Thyroid gland (tissue), 4 donors: ENCODE results near the gene RNF10. TPM values are rescaled to one million over a fixed set of nuclear protein-coding genes. Genes with fewer than 3 reads are reported as not detected.

Experiments used
- DNase-seq, 2 donors: peaks; one replicate each; pipeline ENCODE4 v3.0.0-alpha.2; 2019
- H3K27ac ChIP-seq, 3 donors: fragments of 200-600 bp; sonication (generic); 1 replicate in 2 of 3; 2 replicates in 1 of 3; pipeline ENCODE4 v1.5.1; 2016 to 2019; ENCODE audit warnings: mild to moderate bottlenecking in 1 of 3, moderate library complexity in 1 of 3
- H3K27me3 ChIP-seq: fragments of 200-600 bp; sonication (generic); one replicate; pipeline ENCODE4 v1.5.1; 2019
- H3K36me3 ChIP-seq, 2 donors: fragments of 200-600 bp; sonication (generic); one replicate each; pipeline ENCODE4 v1.5.1; 2016 to 2019
- H3K4me1 ChIP-seq, 2 donors: fragments of 200-600 bp; sonication (generic); one replicate each; pipeline ENCODE4 v1.5.1; 2017 to 2019
- H3K4me3 ChIP-seq, 3 donors: fragments of 200-600 bp; sonication (generic); replicated peaks in 1 of 3; 1 replicate in 2 of 3; 2 replicates in 1 of 3; pipeline ENCODE4 v1.5.1; 2016; ENCODE audit warnings: mild to moderate bottlenecking in 1 of 3
- H3K9me3 ChIP-seq: fragments of 200-600 bp; sonication (generic); one replicate; pipeline ENCODE4 v1.5.1; 2017
- CTCF ChIP-seq, 6 experiments: fragments of 200-600 bp in 3 of 6; fragments of 450-650 bp in 3 of 6; sonication (generic) in 3 of 6; IDR thresholded peaks; one replicate each; pipeline ENCODE4 v1.5.1; 2016 to 2019; ENCODE audit warnings: antibody characterized with exemption in 6 of 6, mild to moderate bottlenecking in 2 of 6, inconsistent platforms in 1 of 6, moderate library complexity in 1 of 6
- POLR2A ChIP-seq, 2 donors: fragments of 450-650 bp; IDR thresholded peaks; one replicate each; pipeline ENCODE4 v1.6.1; 2017; ENCODE audit warnings: antibody characterized with exemption in 2 of 2, mild to moderate bottlenecking in 2 of 2, moderate library complexity in 1 of 2
- WGBS, 2 donors: methylation state at CpG; one replicate each; pipeline ENCODE4 v1.1.5; 2017; 5-methylcytosine and 5-hydroxymethylcytosine counted together
- intact Hi-C: fragments of 100-400 bp; cut with DNase I; formaldehyde crosslinking; loops from one replicate; pipeline ENCODE4 v1.15.1; 2023
- small RNA-seq: library from RNA; depleted of rRNA; stranded (forward); fragments of <200 nt; gene quantifications from one replicate; pipeline ENCODE3, GENCODE V24; 2016
- total RNA-seq, 4 donors: library from RNA; depleted of rRNA; stranded (reverse); fragments of >200 nt; gene quantifications; one replicate each; pipeline ENCODE4 v1.2.3, GENCODE V29; 2016

The RNF10 gene
- total RNA-seq, 4 donors from 2014 or later: 62.5 to 159 (median 127) TPM

- intact Hi-C loops: no loop called here
- Histone ChIP-seq H3K4me3 (no peak overlapping the region), H3K9me3 (no peaks in the 10 kb centered on the region), H3K27ac (no peak overlapping the region), H3K4me1 (no peaks in the 10 kb centered on the region), H3K27me3 (no peaks in the 10 kb centered on the region), H3K36me3 (no peaks in the 10 kb centered on the region)
- 31 to 35% methylated on average over 8 of the region's 8 CpGs for WGBS, 2 donors
- TF ChIP-seq CTCF (IDR thresholded peaks at IDR 0.05) (no peak), POLR2A (IDR thresholded peaks at IDR 0.05) (no peak)
- no peak for DNase-seq
Measured at GRCh38 chr12:120618954-120619615, 84.9 kb downstream of the RNF10 start.

- intact Hi-C loops: no loop called here
- no peak overlapping the region for H3K4me3 ChIP-seq
- DNase-seq: no peak
Measured at GRCh38 chr12:120620624-120621023, 86.5 kb downstream of the RNF10 start.

GRCh38 chr12:120625557-120626419, 91.6 kb downstream of the RNF10 start:
- peak in 1 of 2 donors; percentile 36 for DNase-seq
- Histone ChIP-seq H3K4me3 (no peak overlapping the region), H3K27ac (no peak overlapping the region), H3K4me1 (no peaks in the 10 kb centered on the region), H3K9me3 (no peaks in the 10 kb centered on the region), H3K27me3 (no peaks in the 10 kb centered on the region), H3K36me3 (no peaks in the 10 kb centered on the region)
- intact Hi-C loops: no loop called here
- WGBS, 2 donors: 71 to 74% methylated on average over 21 to 26 of the region's 26 CpGs
- TF ChIP-seq POLR2A (IDR thresholded peaks at IDR 0.05): no peak
- no peak for TF ChIP-seq CTCF (IDR thresholded peaks at IDR 0.05)

More at GRCh38 chr12:120620624-120621023, 86.5 kb downstream of the RNF10 start:
- no peak overlapping the region for H3K27ac ChIP-seq
- WGBS, 2 donors: 92 to 93% methylated on average over 1 to 2 of the region's 2 CpGs
- no peak for TF ChIP-seq POLR2A (IDR thresholded peaks at IDR 0.05)
- TF ChIP-seq CTCF (IDR thresholded peaks at IDR 0.05): no peak
- H3K27me3 ChIP-seq: no peaks in the 10 kb centered on the region
- H3K36me3 ChIP-seq: no peaks in the 10 kb centered on the region
- no peaks in the 10 kb centered on the region for H3K9me3 ChIP-seq
- H3K4me1 ChIP-seq: no peaks in the 10 kb centered on the region

Small RNAs within 50 kb of the gene (small RNA-seq; reads per million reads assigned to genes)
- gene RF00019: not detected

Other genes with a start within 250 kb of the RNF10 start
- under 1 TPM; under 0.01 TPM for gene RNU4-2, start 242.5 kb upstream of the RNF10 start, total RNA-seq
- under 1 TPM; under 0.01 TPM for gene RNU4-1, start 241.1 kb upstream of the RNF10 start, total RNA-seq
- gene SIRT4, start 232.0 kb upstream of the RNF10 start, total RNA-seq: 1 to 10 TPM in 3 of 4 donors, not detected in 1; 3.1 to 6.5 (median 3.8) TPM
- gene PLA2G1B, start 206.6 kb upstream of the RNF10 start, total RNA-seq: not detected
- 1 to 10 TPM in 1 of 4 donors, under 1 TPM in 1, not detected in 2; 0.33 to 1.6 TPM for gene MSI1, start 165.2 kb upstream of the RNF10 start, total RNA-seq
- gene COX6A1, start 96.2 kb upstream of the RNF10 start, total RNA-seq: 1,000 to 10,000 TPM in 1 of 4 donors, 100 to 1,000 TPM in 3; 511 to 1,033 (median 687) TPM
- gene TRIAP1, start 88.0 kb upstream of the RNF10 start, total RNA-seq: 10 to 100 TPM in 2 of 4 donors, 1 to 10 TPM in 2; 8.1 to 15.2 (median 12.2) TPM
- 10 to 100 TPM; 32.4 to 38.4 (median 36.6) TPM for gene GATC, start 87.9 kb upstream of the RNF10 start, total RNA-seq
- 100 to 1,000 TPM in 1 of 4 donors, 10 to 100 TPM in 3; 64.5 to 107 (median 79.9) TPM for gene SRSF9, start 64.6 kb upstream of the RNF10 start, total RNA-seq
- gene DYNLL1, start 38.2 kb upstream of the RNF10 start, total RNA-seq: 100 to 1,000 TPM; 128 to 265 (median 232) TPM
- 10 to 100 TPM; 17.9 to 33.3 (median 32.8) TPM for gene COQ5, start 5.2 kb upstream of the RNF10 start, total RNA-seq
- 10 to 100 TPM; 27.9 to 72.0 (median 38.5) TPM for gene POP5, start 47.0 kb downstream of the RNF10 start, total RNA-seq
- gene CABP1, start 106.3 kb downstream of the RNF10 start, total RNA-seq: 1 to 10 TPM in 1 of 4 donors, under 1 TPM in 1, not detected in 2; 0.33 to 1.4 TPM
- gene MLEC, start 152.8 kb downstream of the RNF10 start, total RNA-seq: 100 to 1,000 TPM; 122 to 288 (median 187) TPM
- 10 to 100 TPM; 44.1 to 65.3 (median 61.6) TPM for gene UNC119B, start 176.1 kb downstream of the RNF10 start, total RNA-seq
- 10 to 100 TPM; 40.8 to 85.9 (median 65.1) TPM for gene ACADS, start 191.5 kb downstream of the RNF10 start, total RNA-seq